Lower leg skin (tissue), 3 donors: Measurements from ENCODE around the gene PLSCR3.

Experiments
- CTCF ChIP-seq, 3 donors: fragments of 450-650 bp; IDR thresholded peaks; one replicate each; pipeline ENCODE4 v1.5.1; 2016; ENCODE audit warnings: antibody characterized with exemption in 3 of 3, mild to moderate bottlenecking in 3 of 3, moderate library complexity in 2 of 3
- POLR2A ChIP-seq, 2 donors: fragments of 450-650 bp; IDR thresholded peaks; one replicate each; pipeline ENCODE4 v1.6.1; 2016 to 2017; ENCODE audit warnings: antibody characterized with exemption in 2 of 2, mild to moderate bottlenecking in 1 of 2, moderate library complexity in 1 of 2

GRCh38 chr17:7356072-7356549 lies 38.2 kb downstream of the PLSCR3 start:
- TF ChIP-seq POLR2A (IDR thresholded peaks at IDR 0.05) (no peak), CTCF (IDR thresholded peaks at IDR 0.05) (peak in 1 of 3 donors; percentile 74)
